ENCODE measurements around the gene UNC13B.
"Not testable (repeated sequence)": the region's sequence is repeated elsewhere in the genome, so short reads cannot be mapped to it uniquely, and the experiment has no call there.

Gene UNC13B

GRCh38 chr9:35164711-35165110, 2.9 kb downstream of the UNC13B start:
- DNase-seq, result no peak

DNA sequence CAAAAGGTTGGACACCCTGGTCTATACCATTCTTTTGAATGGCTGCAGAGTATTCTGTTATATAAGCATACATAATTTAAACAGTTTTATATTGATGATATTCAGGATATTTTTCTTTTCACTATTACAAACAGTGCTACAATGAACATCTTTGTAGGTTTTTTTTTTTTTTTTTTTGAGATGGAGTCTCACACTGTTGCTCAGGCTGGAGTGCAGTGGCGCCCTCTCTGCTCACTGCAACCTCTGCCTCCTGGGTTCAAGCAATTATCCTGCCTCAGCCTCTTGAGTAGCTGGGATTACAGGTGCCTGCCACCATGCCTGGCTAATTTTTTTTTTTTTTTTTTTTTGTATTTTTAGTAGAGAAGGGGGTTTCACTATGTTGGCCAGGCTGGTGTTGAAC, 5.6 kb downstream of the UNC13B start:
- DNase-seq, result not testable (repeated sequence)

GRCh38 chr9:35168963-35169362, 7.2 kb downstream of the UNC13B start:
- no peak for DNase-seq

GRCh38 chr9:35172878-35173277, 11.1 kb downstream of the UNC13B start:
- DNase-seq, result no peak

- DNase-seq, result no peak
Measured at GRCh38 chr9:35177520-35177919, 15.7 kb downstream of the UNC13B start.

- DNase-seq, result no peak
Measured at GRCh38 chr9:35179347-35180280, 17.8 kb downstream of the UNC13B start.

DNA sequence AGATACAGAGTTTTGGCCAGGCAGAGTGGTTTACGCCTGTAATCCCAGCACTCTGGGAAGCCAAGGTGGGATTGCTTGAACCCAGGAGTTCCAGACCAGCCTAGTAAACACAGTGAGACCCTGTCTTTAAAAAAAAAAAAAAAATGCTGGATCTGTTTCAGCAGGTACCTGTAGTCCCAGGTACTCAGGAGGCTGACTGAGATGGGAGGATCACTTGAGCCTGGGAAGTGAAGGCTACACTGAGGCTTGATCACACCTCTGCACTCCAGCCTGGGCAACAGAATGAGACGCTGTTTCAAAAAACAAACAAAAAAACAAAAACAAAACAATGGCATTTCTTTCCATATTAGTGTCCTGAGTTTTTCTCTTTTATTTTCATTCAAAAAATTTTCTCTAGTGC, 19.0 kb downstream of the UNC13B start:
- no peak for DNase-seq

DNA sequence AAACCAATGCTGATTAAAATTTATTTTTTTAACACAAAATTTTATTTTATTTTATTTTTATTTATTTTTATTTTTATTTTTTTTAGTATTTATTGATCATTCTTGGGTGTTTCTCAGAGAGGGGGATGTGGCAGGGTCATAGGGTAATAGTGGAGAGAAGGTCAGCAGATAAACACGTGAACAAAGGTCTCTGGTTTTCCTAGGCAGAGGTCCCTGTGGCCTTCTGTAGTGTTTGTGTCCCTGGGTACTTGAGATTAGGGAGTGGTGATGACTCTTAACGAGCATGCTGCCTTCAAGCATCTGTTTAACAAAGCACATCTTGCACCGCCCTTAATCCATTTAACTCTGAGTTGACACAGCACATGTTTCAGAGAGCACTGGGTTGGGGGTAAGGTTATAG, 20.6 kb downstream of the UNC13B start:
- DNase-seq, result not testable (repeated sequence)

DNA sequence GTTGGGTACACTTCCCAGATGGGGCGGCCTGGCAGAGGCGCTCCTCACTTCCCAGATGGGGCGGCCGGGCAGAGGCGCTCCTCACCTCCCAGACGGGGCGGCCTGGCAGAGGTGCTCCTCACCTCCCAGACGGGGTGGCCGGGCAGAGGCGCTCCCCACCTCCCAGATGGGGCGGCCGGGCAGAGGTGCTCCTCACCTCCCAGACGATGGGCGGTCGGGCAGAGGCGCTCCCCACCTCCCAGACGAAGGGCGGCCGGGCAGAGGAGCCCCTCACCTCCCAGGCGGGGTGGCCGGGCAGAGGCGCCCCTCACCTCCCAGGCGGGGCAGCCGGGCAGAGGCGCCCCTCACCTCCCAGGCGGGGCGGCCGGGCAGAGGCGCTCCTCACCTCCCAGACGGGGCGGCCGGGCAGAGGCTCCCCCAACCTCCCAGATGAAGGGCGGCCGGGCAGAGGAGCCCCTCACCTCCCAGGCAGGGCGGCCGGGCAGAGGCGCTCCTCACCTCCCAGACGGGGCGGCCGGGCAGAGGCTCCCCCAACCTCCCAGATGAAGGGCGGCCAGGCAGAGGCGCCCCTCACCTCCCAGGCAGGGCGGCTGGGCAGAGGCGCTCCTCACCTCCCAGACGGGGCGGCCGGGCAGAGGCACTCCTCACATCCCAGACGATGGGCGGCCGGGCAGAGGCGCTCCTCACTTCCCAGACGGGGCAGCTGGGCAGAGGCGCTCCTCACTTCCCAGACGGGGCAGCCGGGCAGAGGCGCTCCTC, 21.4 kb downstream of the UNC13B start:
- not testable (repeated sequence) for DNase-seq

GRCh38 chr9:35183755-35184480, 22.1 kb downstream of the UNC13B start:
- DNase-seq, result not testable (repeated sequence)

GRCh38 chr9:35186524-35186923, 24.7 kb downstream of the UNC13B start:
- DNase-seq, result no peak

- no peak for DNase-seq
Measured at GRCh38 chr9:35190203-35190602, 28.4 kb downstream of the UNC13B start.

DNA sequence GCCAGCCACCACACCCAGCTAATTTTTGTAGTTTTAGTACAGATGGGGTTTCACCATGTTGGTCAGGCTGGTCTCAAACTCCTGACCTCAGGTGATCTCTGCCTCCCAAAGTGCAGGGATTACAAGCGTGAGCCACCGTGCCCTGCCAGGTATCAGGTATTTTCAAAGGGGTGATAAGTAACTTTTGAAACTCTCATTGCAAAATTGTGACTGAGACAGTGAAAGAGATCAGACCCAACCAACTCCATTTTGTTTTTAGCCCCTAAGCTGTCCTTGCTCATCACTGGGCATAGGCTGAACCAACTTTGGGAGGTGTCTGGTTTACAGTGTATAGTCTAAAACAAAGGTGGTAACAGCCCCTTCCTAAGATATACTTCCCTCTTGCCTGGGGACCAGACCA, 29.3 kb downstream of the UNC13B start:
- no peak for DNase-seq

DNA sequence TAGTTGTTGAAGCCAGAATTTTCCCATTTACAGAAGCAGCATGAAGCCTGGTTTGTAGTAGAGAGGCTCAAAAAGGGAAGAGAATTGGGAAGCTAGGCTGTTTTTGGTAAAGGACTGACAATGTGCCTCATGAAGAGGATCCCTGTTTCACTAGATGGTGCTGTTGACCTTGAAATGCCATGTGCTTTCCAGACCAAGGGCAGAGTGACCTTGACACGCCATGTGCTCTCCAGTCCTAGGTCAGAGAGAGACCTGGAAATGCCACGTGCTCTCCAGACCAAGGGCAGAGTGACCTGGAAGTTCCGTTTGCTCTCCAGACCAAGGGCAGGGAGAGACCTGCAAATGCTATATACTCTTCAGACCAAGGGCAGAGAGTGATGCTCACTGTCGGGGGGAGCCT, 32.0 kb downstream of the UNC13B start:
- DNase-seq, result no peak

GRCh38 chr9:35195683-35196082, 33.9 kb downstream of the UNC13B start:
- no peak for DNase-seq

- no peak for DNase-seq
Measured at GRCh38 chr9:35198191-35198590, 36.4 kb downstream of the UNC13B start.

DNA sequence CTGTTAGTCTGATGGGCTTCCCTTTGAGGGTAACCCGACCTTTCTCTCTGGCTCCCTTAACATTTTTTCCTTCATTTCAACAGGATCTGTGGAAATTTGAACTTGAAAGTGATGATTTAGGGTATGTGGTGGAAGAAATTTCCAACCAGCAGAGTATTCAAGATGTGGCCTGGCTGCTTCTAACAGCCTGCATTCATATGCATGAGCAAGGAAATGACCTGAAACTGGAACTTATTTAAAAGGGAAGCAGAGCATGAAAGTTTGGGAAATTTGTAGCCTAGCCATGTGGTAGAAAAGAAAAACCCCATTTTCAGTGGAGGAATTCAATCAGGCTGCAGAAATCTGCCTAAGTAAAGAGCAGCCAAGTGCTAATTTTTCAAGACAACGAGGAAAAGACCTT, 41.7 kb downstream of the UNC13B start:
- no peak for DNase-seq

DNA sequence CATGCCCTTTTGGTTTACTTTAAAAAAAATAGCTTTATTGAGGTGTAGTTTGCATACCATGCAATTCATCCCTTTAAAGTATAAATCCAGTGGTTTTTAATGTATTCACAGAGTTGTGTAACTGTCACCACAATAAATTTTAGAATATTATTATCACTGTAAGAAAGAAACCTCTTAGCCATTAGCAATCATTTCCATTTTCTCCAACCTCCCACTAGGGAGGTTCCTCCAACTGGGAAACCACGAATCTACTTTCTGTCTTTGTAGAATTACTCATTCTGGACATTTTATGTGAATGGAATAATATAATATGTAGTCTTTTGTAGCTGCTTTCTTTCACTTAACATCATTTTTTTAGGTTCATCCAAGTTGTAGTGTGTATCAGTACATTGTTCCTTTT, 43.5 kb downstream of the UNC13B start:
- DNase-seq, result no peak

- no peak for DNase-seq
Measured at GRCh38 chr9:35211854-35212253, 50.0 kb downstream of the UNC13B start.

- DNase-seq, result no peak
Measured at GRCh38 chr9:35220659-35221338, 59.0 kb downstream of the UNC13B start.

- DNase-seq, result no peak
Measured at GRCh38 chr9:35225677-35226076, 63.9 kb downstream of the UNC13B start.

DNA sequence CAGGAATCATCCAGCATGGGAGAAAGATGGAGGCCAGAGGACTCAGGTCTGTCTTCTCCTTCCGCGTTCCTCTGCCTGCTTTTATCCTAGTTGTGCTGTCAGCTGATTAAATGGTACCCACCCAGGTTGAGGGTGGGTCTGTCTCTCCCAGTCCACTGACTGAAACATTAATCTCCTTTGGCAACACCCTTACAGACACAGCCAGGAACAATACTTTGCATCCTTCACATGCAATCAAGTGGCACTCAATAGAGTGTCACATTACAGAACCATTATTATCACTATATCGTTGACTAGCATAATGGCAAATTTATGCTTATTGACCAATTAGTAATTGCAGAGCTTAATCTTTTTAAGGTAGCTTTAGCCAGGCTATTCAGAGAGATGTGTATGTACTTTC, 64.8 kb downstream of the UNC13B start:
- DNase-seq, result no peak

- no peak for DNase-seq
Measured at GRCh38 chr9:35227284-35227683, 65.5 kb downstream of the UNC13B start.
